GM23338 (cell line): Measurements from ENCODE around the gene FNDC3B.

ENCODE experiments used
- CREB1 ChIP-seq: fragments of 250-450 bp; sonication (Bioruptor Pico); IDR thresholded peaks from 2 replicates; pipeline ENCODE4 v1.5.0; 2020; ENCODE audit warnings: low read depth, mild to moderate bottlenecking, moderate library complexity
- CTCF ChIP-seq, 2 experiments: fragments of 200-600 bp in 1 of 2; sonication (generic) in 1 of 2; conservative IDR thresholded peaks; 2 replicates each; pipeline versions ENCODE4 v1.5.1 to v1.6.1; 2016 to 2017; ENCODE audit warnings: antibody characterized with exemption in 2 of 2, low read depth in 2 of 2, mild to moderate bottlenecking in 2 of 2, moderate library complexity in 1 of 2
- ETS1 ChIP-seq: IDR thresholded peaks from 2 replicates; pipeline ENCODE4 v1.6.1; 2016; ENCODE audit warnings: antibody characterized with exemption
- EZH2 ChIP-seq: fragments of 200-600 bp; sonication (generic); IDR thresholded peaks from one replicate; pipeline ENCODE4 v1.8.0; 2017; ENCODE audit warnings: antibody characterized with exemption, mild to moderate bottlenecking, low read depth; ENCODE audit not compliant: unreplicated experiment
- EZH2phosphoT487 ChIP-seq: fragments of 200-600 bp; sonication (generic); IDR thresholded peaks from one replicate; pipeline ENCODE4 v1.8.1; 2018; ENCODE audit warnings: antibody characterized with exemption; ENCODE audit not compliant: unreplicated experiment
- POLR2AphosphoS5 ChIP-seq: IDR thresholded peaks from 2 replicates; pipeline ENCODE4 v1.6.1; 2016; ENCODE audit warnings: antibody characterized with exemption, low read depth
- REST ChIP-seq: IDR thresholded peaks from one replicate; pipeline ENCODE4 v1.6.1; 2018; ENCODE audit warnings: antibody characterized with exemption; ENCODE audit not compliant: unreplicated experiment
- STAT1 ChIP-seq: IDR thresholded peaks from one replicate; pipeline ENCODE4 v1.6.1; 2016; ENCODE audit warnings: antibody characterized with exemption; ENCODE audit not compliant: unreplicated experiment
- ZNF114 ChIP-seq: fragments of 250-450 bp; sonication (Bioruptor Pico); IDR thresholded peaks from 2 replicates; pipeline ENCODE4 v1.5.0; 2020; ENCODE audit warnings: mild to moderate bottlenecking, moderate library complexity

DNA sequence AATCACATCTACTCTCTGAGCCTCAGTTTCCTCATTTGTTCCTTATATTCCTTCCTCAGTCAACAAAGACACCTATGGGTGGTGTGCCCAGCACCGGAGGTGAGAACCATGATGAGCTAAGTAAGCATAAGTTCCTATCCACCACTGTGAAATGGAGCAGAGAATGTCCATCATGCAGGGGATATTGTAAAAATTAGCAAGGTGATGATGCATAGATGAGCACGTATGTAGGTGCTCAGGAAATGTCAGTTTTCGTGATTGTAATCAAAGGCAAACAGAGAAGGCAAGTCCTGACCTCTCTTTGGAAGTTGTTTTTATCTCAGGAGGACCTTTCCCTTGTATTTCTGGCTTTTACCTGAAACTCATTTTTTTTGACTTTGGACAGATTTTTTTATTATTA is 243.5 kb downstream of the FNDC3B start:
- TF ChIP-seq CTCF (conservative IDR thresholded peaks at IDR 0.05; ENCODE audit: low read depth in 2 of 2) (no peak), POLR2AphosphoS5 (no peak), CREB1 (CRISPR knock-in tag) (no peak), EZH2 (no peak), ZNF114 (CRISPR knock-in tag) (no peak), ETS1 (no peak), EZH2phosphoT487 (no peak), STAT1 (no peak), REST (no peak)
